Ramos (cell line): Measurements from ENCODE around the gene C2orf15.
"Not testable (repeated sequence)": the region's sequence is repeated elsewhere in the genome, so short reads cannot be mapped to it uniquely, and the experiment has no call there.

Experiments
- in situ Hi-C: fragments of 300-500 bp; cut with MboI; formaldehyde crosslinking; loops from one replicate; pipeline ENCODE4 v1.14.3; 2022; ENCODE audit warnings: low sequenced_read_pairs; ENCODE audit not compliant: unreplicated experiment

Gene C2orf15

GRCh38 chr2:99141110-99142108 lies at the start of gene C2orf15:
C2orf15 (plus strand) TSS chr2:99141707; CDS start chr2:99150559, 8,852 bp downstream.
- in situ Hi-C loops = no loop called here

- in situ Hi-C loops = no loop called here
Measured at GRCh38 chr2:99096728-99097127, 44.8 kb upstream of the C2orf15 start.

- in situ Hi-C loops = no loop called here
Measured at GRCh38 chr2:99101697-99102096, 39.8 kb upstream of the C2orf15 start.

- in situ Hi-C loops = no loop called here
Measured at GRCh38 chr2:99104006-99104405, 37.5 kb upstream of the C2orf15 start.

- in situ Hi-C loops = no loop called here
Measured at GRCh38 chr2:99106913-99107312, 34.6 kb upstream of the C2orf15 start.

GRCh38 chr2:99111236-99111635 lies 30.3 kb upstream of the C2orf15 start:
- in situ Hi-C loops = no loop called here

- in situ Hi-C loops = no loop called here
Measured at GRCh38 chr2:99111945-99112344, 29.6 kb upstream of the C2orf15 start.

GRCh38 chr2:99112617-99113016 lies 28.9 kb upstream of the C2orf15 start:
- in situ Hi-C loops = no loop called here

GRCh38 chr2:99127981-99128380 lies 13.5 kb upstream of the C2orf15 start:
- in situ Hi-C loops = no loop called here

- in situ Hi-C loops = not testable (repeated sequence)
Measured at GRCh38 chr2:99135044-99135556, 6.4 kb upstream of the C2orf15 start.

GRCh38 chr2:99139003-99139402 lies 2.5 kb upstream of the C2orf15 start:
- in situ Hi-C loops = no loop called here

- in situ Hi-C loops = no loop called here
Measured at GRCh38 chr2:99140056-99140859, 1.2 kb upstream of the C2orf15 start.

- in situ Hi-C loops = no loop called here
Measured at GRCh38 chr2:99140860-99141109, 722 bp upstream of the C2orf15 start.

- in situ Hi-C loops = loop anchor here (25.0 kb wide), 1 partner anchor 337 kb away; the partner anchor contains the start of gene REV1
Measured at GRCh38 chr2:99150706-99151105, 9.2 kb downstream of the C2orf15 start.

GRCh38 chr2:99152199-99152895 lies 10.8 kb downstream of the C2orf15 start:
- in situ Hi-C loops = loop anchor here (25.0 kb wide), 1 partner anchor 335 kb away; the partner anchor contains the start of gene REV1

GRCh38 chr2:99153921-99154604 lies 12.6 kb downstream of the C2orf15 start:
- in situ Hi-C loops = loop anchor here (25.0 kb wide), 1 partner anchor 333 kb away; the partner anchor contains the start of gene REV1

- in situ Hi-C loops = loop anchor here (25.0 kb wide), 1 partner anchor 332 kb away; the partner anchor contains the start of gene REV1
Measured at GRCh38 chr2:99154643-99155536, 13.4 kb downstream of the C2orf15 start, which contains the start of the genes LIPT1 and TSGA10. LIPT1 (plus strand) TSS chr2:99154967; CDS start chr2:99161958, 6,991 bp downstream. TSGA10 (minus strand) TSS chr2:99154942; CDS start chr2:99109439, 45,503 bp downstream.

- in situ Hi-C loops = loop anchor here (25.0 kb wide), 1 partner anchor 330 kb away; the partner anchor contains the start of gene REV1
Measured at GRCh38 chr2:99156891-99157290, 15.4 kb downstream of the C2orf15 start.
